Hepatocyte (in vitro differentiated cells): ENCODE measurements around the gene GPHN. TPM values are rescaled to one million over a fixed set of nuclear protein-coding genes. Genes with fewer than 3 reads are reported as not detected.

ENCODE experiments used
- DNase-seq: peaks from one replicate; pipeline ENCODE4 v3.0.0-alpha.2; 2016; ENCODE audit warnings: low spot score
- H2AFZ ChIP-seq: fragments of 200-600 bp; sonication (generic); 2 replicates; pipeline ENCODE4 v1.6.0; 2016; ENCODE audit warnings: antibody characterized with exemption, mild to moderate bottlenecking
- H3K27ac ChIP-seq: fragments of 200-600 bp; sonication (generic); 2 replicates; pipeline ENCODE4 v1.5.1; 2016; ENCODE audit warnings: mild to moderate bottlenecking
- H3K27me3 ChIP-seq: fragments of 200-600 bp; sonication (generic); 2 replicates; pipeline ENCODE4 v1.6.1; 2016
- H3K36me3 ChIP-seq: fragments of 200-600 bp; sonication (generic); replicated peaks from 2 replicates; pipeline ENCODE4 v1.5.1; 2016; ENCODE audit warnings: low read depth; ENCODE audit not compliant: insufficient read depth
- H3K4me1 ChIP-seq: fragments of 200-600 bp; sonication (generic); 2 replicates; pipeline ENCODE4 v1.5.1; 2016; ENCODE audit warnings: mild to moderate bottlenecking, moderate library complexity; ENCODE audit not compliant: insufficient read depth
- H3K4me2 ChIP-seq: fragments of 200-600 bp; sonication (generic); 2 replicates; pipeline ENCODE4 v1.6.0; 2016
- H3K4me3 ChIP-seq: fragments of 200-600 bp; sonication (generic); 2 replicates; pipeline ENCODE4 v1.5.1; 2016; ENCODE audit warnings: mild to moderate bottlenecking
- H3K79me2 ChIP-seq: fragments of 200-600 bp; sonication (generic); 2 replicates; pipeline ENCODE4 v1.6.0; 2017; ENCODE audit warnings: mild to moderate bottlenecking
- H3K9me2 ChIP-seq: fragments of 200-600 bp; sonication (generic); replicated peaks from 2 replicates; pipeline ENCODE4 v1.6.0; 2017; ENCODE audit warnings: mild to moderate bottlenecking; ENCODE audit not compliant: insufficient read depth
- H3K9me3 ChIP-seq: fragments of 200-600 bp; sonication (generic); 2 replicates; pipeline ENCODE4 v1.5.1; 2016; ENCODE audit warnings: low read depth, mild to moderate bottlenecking
- H4K20me1 ChIP-seq: fragments of 200-600 bp; sonication (generic); 2 replicates; pipeline ENCODE4 v1.6.0; 2016; ENCODE audit warnings: mild to moderate bottlenecking; ENCODE audit not compliant: insufficient read depth, poor library complexity, severe bottlenecking
- EZH2 ChIP-seq: fragments of 200-600 bp; sonication (generic); IDR thresholded peaks from 2 replicates; pipeline ENCODE4 v1.6.1; 2016; ENCODE audit warnings: antibody characterized with exemption, mild to moderate bottlenecking, borderline replicate concordance
- EZH2phosphoT487 ChIP-seq: fragments of 200-600 bp; sonication (generic); IDR thresholded peaks from one replicate; pipeline ENCODE4 v1.6.1; 2018; ENCODE audit warnings: antibody characterized with exemption, mild to moderate bottlenecking, low read depth, moderate library complexity; ENCODE audit not compliant: unreplicated experiment, severe bottlenecking
- WGBS: methylation state at CpG from one replicate; pipeline ENCODE4 v1.1.6; 2016; ENCODE audit warnings: low lambda C conversion rate; ENCODE audit errors: missing lambda C conversion rate; 5-methylcytosine and 5-hydroxymethylcytosine counted together
- polyA plus RNA-seq: library from polyadenylated mRNA; unstranded; fragments of >200 nt; fragmentation: Nextera tagmentation; extraction: Ambion mirVana; gene quantifications from 2 replicates; pipeline ENCODE4 v1.2.1, GENCODE V29; 2016
- total RNA-seq: library from RNA; depleted of rRNA; stranded (reverse); fragments of >200 nt; gene quantifications from 2 replicates; pipeline ENCODE4 v1.2.3, GENCODE V29; 2014
- TF ChIP-seq, protein P1 (sequence below): fragments of 200-600 bp; sonication (generic); IDR thresholded peaks from 2 replicates; pipeline ENCODE4 v1.5.1; 2016; ENCODE audit warnings: antibody characterized with exemption, mild to moderate bottlenecking; ENCODE audit not compliant: poor library complexity

Gene GPHN
- total and polyA plus RNA-seq, 2 experiments from 2014 or later: 9.3 to 10.7 TPM

DNA sequence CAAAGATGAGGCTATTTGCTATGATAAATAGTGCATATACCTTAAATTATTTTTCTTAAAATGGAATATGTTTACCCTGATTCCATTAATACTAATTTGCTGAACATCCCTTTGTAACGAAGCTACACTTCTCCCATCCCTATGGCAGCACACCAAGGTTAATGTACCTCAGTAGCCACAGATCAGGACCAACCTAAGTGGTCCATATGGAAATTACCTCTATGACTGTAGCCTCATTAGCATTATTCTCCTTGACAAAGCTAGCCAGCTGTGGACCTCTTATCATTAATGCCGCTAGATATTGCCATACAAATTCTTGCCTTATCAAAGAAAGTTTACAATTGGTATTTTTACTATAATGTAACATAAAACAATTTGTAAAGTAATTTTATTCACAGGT lies 604.4 kb downstream of the GPHN start:
- Histone ChIP-seq H3K79me2 (no peaks in the 10 kb centered on the region), H3K4me3 (no peak overlapping the region), H3K36me3 (no peaks in the 10 kb centered on the region), H2AFZ (no peak overlapping the region), H3K27me3 (no peaks in the 10 kb centered on the region), H3K4me2 (no peak overlapping the region), H3K9me2 (no peaks in the 10 kb centered on the region), H3K9me3 (no peaks in the 10 kb centered on the region), H4K20me1 (no peaks in the 10 kb centered on the region), H3K4me1 (no peaks in the 10 kb centered on the region), H3K27ac (no peak overlapping the region)
- TF ChIP-seq, protein P1, sequence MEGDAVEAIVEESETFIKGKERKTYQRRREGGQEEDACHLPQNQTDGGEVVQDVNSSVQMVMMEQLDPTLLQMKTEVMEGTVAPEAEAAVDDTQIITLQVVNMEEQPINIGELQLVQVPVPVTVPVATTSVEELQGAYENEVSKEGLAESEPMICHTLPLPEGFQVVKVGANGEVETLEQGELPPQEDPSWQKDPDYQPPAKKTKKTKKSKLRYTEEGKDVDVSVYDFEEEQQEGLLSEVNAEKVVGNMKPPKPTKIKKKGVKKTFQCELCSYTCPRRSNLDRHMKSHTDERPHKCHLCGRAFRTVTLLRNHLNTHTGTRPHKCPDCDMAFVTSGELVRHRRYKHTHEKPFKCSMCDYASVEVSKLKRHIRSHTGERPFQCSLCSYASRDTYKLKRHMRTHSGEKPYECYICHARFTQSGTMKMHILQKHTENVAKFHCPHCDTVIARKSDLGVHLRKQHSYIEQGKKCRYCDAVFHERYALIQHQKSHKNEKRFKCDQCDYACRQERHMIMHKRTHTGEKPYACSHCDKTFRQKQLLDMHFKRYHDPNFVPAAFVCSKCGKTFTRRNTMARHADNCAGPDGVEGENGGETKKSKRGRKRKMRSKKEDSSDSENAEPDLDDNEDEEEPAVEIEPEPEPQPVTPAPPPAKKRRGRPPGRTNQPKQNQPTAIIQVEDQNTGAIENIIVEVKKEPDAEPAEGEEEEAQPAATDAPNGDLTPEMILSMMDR: no peak
- TF ChIP-seq EZH2phosphoT487: no peak
- TF ChIP-seq EZH2: no peak
- 92% methylated on average over 2 of the region's 2 CpGs for WGBS
- no peak for DNase-seq

DNA sequence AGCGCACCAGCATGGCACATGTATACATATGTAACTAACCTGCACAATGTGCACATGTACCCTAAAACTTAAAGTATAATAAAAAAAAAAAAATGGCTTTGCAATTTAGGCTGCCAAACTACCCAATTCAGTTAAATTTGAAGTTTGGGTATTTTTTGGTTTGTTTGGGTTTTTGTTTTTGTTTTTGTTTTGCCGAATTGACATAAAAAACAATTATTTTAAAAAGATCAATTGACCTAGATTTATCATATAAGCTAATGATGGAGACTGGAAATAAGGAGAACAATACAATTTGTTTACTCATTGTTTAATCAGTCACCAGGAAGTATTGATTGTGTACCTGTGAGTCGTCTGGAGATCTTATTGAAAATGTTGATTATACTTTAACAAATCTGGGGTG lies 619.2 kb downstream of the GPHN start:
- Histone ChIP-seq H2AFZ (no peak overlapping the region), H3K79me2 (no peaks in the 10 kb centered on the region), H3K9me3 (no peaks in the 10 kb centered on the region), H4K20me1 (no peaks in the 10 kb centered on the region), H3K4me3 (no peak overlapping the region), H3K27me3 (no peaks in the 10 kb centered on the region), H3K4me2 (no peak overlapping the region), H3K36me3 (no peaks in the 10 kb centered on the region), H3K27ac (no peak overlapping the region), H3K4me1 (no peaks in the 10 kb centered on the region), H3K9me2 (no peaks in the 10 kb centered on the region)
- WGBS: 91% methylated on average over 3 of the region's 3 CpGs
- no peak for DNase-seq
- TF ChIP-seq EZH2phosphoT487: no peak
- no peak for TF ChIP-seq EZH2
- TF ChIP-seq, protein P1: no peak

DNA sequence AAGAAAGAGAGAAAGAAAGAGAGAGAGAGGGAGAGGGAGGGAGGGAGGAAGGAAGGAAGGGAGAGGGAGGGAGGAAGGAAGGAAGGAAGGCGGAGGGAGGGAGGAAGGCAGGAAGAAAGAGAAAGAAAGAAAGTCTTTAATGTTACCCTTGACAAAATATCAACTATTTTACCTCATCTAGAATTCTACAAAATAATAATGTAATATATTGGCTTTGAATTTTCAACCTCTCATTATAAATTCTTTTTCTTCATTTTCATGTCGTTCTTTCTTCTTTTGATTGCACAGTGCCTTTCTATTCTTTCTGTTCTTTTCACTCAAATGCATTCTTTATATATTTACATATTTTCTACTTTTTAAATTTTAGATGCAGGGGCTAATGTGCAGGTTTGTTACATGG lies 621.8 kb downstream of the GPHN start:
- DNase-seq: no peak
- TF ChIP-seq, protein P1: no peak
- TF ChIP-seq EZH2 (no peak), EZH2phosphoT487 (no peak)
- H3K9me3 ChIP-seq: no peaks in the 10 kb centered on the region
- no peak overlapping the region for H3K27ac ChIP-seq
- no peaks in the 10 kb centered on the region for H3K36me3 ChIP-seq
- H3K4me3 ChIP-seq: no peak overlapping the region
- no peaks in the 10 kb centered on the region for H3K4me1 ChIP-seq
- H3K9me2 ChIP-seq: no peaks in the 10 kb centered on the region
- no peaks in the 10 kb centered on the region for H3K79me2 ChIP-seq
- no peak overlapping the region for H3K4me2 ChIP-seq
- H3K27me3 ChIP-seq: no peaks in the 10 kb centered on the region
- H2AFZ ChIP-seq: no peak overlapping the region
- no peaks in the 10 kb centered on the region for H4K20me1 ChIP-seq
- 100% methylated on average over 1 of the region's 2 CpGs for WGBS

DNA sequence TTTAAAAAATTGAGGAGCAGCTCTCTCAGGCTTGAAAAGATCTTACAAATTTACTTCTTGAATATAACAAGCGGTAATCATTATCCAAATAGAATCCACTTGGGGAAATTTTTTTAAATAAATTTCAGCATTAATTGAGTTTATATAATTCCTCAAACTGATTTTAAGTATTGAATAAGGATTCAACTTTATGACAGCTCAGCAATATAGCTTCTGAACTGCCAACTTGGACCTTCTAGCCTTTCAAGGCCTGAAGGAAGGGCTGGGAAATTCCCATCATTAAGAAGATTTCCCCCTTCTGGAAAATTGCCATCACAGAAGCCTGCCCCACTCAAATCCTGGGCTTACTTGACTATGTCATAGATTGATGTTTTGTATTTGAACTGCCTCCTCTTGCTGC lies 623.7 kb downstream of the GPHN start:
- H3K9me2 ChIP-seq: no peaks in the 10 kb centered on the region
- no peaks in the 10 kb centered on the region for H3K36me3 ChIP-seq
- no peaks in the 10 kb centered on the region for H3K27me3 ChIP-seq
- no peaks in the 10 kb centered on the region for H3K4me1 ChIP-seq
- TF ChIP-seq EZH2: no peak
- no peak for TF ChIP-seq EZH2phosphoT487
- TF ChIP-seq, protein P1: no peak
- no peaks in the 10 kb centered on the region for H4K20me1 ChIP-seq
- no peak overlapping the region for H3K4me2 ChIP-seq
- no peak for DNase-seq
- WGBS: 100% methylated on average over 1 of the region's 1 CpG
- H3K27ac ChIP-seq: no peak overlapping the region
- H3K9me3 ChIP-seq: no peaks in the 10 kb centered on the region
- no peak overlapping the region for H2AFZ ChIP-seq
- no peak overlapping the region for H3K4me3 ChIP-seq
- no peaks in the 10 kb centered on the region for H3K79me2 ChIP-seq
